H9 (cell line): ENCODE measurements around the gene HS6ST1. TPM values are rescaled to one million over a fixed set of nuclear protein-coding genes. Genes with fewer than 3 reads are reported as not detected.
"Not testable (repeated sequence)": the region's sequence is repeated elsewhere in the genome, so short reads cannot be mapped to it uniquely, and the experiment has no call there.

Experiments used
- DNase-seq: peaks from one replicate; pipeline ENCODE4 v3.0.0-alpha.2; 2017
- H2AFZ ChIP-seq: one replicate; pipeline ENCODE4 v1.6.1; 2013; ENCODE audit warnings: mild to moderate bottlenecking, low read length, control low read depth, moderate library complexity
- H2AK5ac ChIP-seq: 2 replicates; pipeline ENCODE4 v1.6.1; 2013; ENCODE audit warnings: low read length, control low read depth, mixed read lengths; ENCODE audit not compliant: insufficient read length
- H2BK120ac ChIP-seq: one replicate; pipeline ENCODE4 v1.6.1; 2013; ENCODE audit warnings: low read depth, mild to moderate bottlenecking, low read length, control low read depth, inconsistent platforms; ENCODE audit not compliant: poor library complexity, severe bottlenecking
- H2BK12ac ChIP-seq: 2 replicates; pipeline ENCODE4 v1.6.1; 2013; ENCODE audit warnings: low read length, control low read depth, mixed read lengths, low read depth; ENCODE audit not compliant: insufficient read length
- H2BK15ac ChIP-seq: 2 replicates; pipeline ENCODE4 v1.6.1; 2013; ENCODE audit warnings: low read depth, low read length, control low read depth
- H2BK20ac ChIP-seq: one replicate; pipeline ENCODE4 v1.6.1; 2013; ENCODE audit warnings: low read depth, mild to moderate bottlenecking, low read length, control low read depth, inconsistent platforms; ENCODE audit not compliant: poor library complexity, severe bottlenecking
- H2BK5ac ChIP-seq: 2 replicates; pipeline ENCODE4 v1.6.1; 2013; ENCODE audit warnings: low read length, control low read depth, mixed read lengths; ENCODE audit not compliant: insufficient read length
- H3K14ac ChIP-seq: 2 replicates; pipeline ENCODE4 v1.6.1; 2013; ENCODE audit warnings: low read length, control low read depth; ENCODE audit not compliant: insufficient read depth
- H3K18ac ChIP-seq: 2 replicates; pipeline ENCODE4 v1.6.1; 2013; ENCODE audit warnings: low read depth, mild to moderate bottlenecking, mixed read lengths, low read length, control low read depth; ENCODE audit not compliant: insufficient read length
- H3K23ac ChIP-seq: 2 replicates; pipeline ENCODE4 v1.6.1; 2013; ENCODE audit warnings: low read length, control low read depth, mixed read lengths, low read depth; ENCODE audit not compliant: insufficient read length
- H3K23me2 ChIP-seq: 2 replicates; pipeline ENCODE4 v1.6.1; 2013; ENCODE audit warnings: low read depth, mild to moderate bottlenecking, mixed read lengths, low read length, control low read depth; ENCODE audit not compliant: insufficient read length, poor library complexity, severe bottlenecking
- H3K27ac ChIP-seq: 2 replicates; pipeline ENCODE4 v1.5.1; 2013; ENCODE audit warnings: low read length, control low read depth, mixed read lengths, low read depth; ENCODE audit not compliant: insufficient read length
- H3K27me3 ChIP-seq: 2 replicates; pipeline ENCODE4 v1.6.1; 2013; ENCODE audit warnings: low read length, control low read depth, inconsistent platforms; ENCODE audit not compliant: insufficient read depth
- H3K4ac ChIP-seq: 2 replicates; pipeline ENCODE4 v1.6.1; 2013; ENCODE audit warnings: low read depth, mild to moderate bottlenecking, control low read depth, inconsistent platforms, low read length, moderate library complexity
- H3K4me1 ChIP-seq: 2 replicates; pipeline ENCODE4 v1.6.1; 2013; ENCODE audit warnings: low read length, control low read depth, inconsistent platforms; ENCODE audit not compliant: insufficient read depth
- H3K4me2 ChIP-seq: 2 replicates; pipeline ENCODE4 v1.6.1; 2013; ENCODE audit warnings: low read length, control low read depth, mixed read lengths; ENCODE audit not compliant: insufficient read length, insufficient read depth
- H3K56ac ChIP-seq: 2 replicates; pipeline ENCODE4 v1.6.1; 2013; ENCODE audit warnings: low read depth, mild to moderate bottlenecking, mixed read lengths, low read length, control low read depth; ENCODE audit not compliant: insufficient read length
- H3K79me1 ChIP-seq: 2 replicates; pipeline ENCODE4 v1.6.1; 2013; ENCODE audit warnings: low read depth, mild to moderate bottlenecking, moderate library complexity, low read length, control low read depth, inconsistent platforms; ENCODE audit not compliant: insufficient read depth, poor library complexity, severe bottlenecking
- H3K79me2 ChIP-seq: 2 replicates; pipeline ENCODE4 v1.6.1; 2013; ENCODE audit warnings: low read length, control low read depth, inconsistent platforms; ENCODE audit not compliant: insufficient read depth
- H3K9ac ChIP-seq: 2 replicates; pipeline ENCODE4 v1.6.1; 2013; ENCODE audit warnings: low read length, control low read depth, mixed read lengths; ENCODE audit not compliant: insufficient read length; ENCODE audit errors: extremely low read depth
- H3K9me3 ChIP-seq: one replicate; pipeline ENCODE4 v1.6.1; 2013; ENCODE audit warnings: low read depth, low read length, inconsistent platforms; ENCODE audit not compliant: control insufficient read depth
- H3T11ph ChIP-seq: one replicate; pipeline ENCODE4 v1.6.1; 2013; ENCODE audit warnings: mild to moderate bottlenecking, low read length, control low read depth, inconsistent platforms
- H4K20me1 ChIP-seq: one replicate; pipeline ENCODE4 v1.6.1; 2013; ENCODE audit not compliant: control insufficient read depth, insufficient read length, insufficient read depth
- H4K5ac ChIP-seq: 2 replicates; pipeline ENCODE4 v1.6.1; 2013; ENCODE audit warnings: low read depth, mild to moderate bottlenecking, mixed read lengths, low read length, control low read depth; ENCODE audit not compliant: insufficient read length
- H4K8ac ChIP-seq: replicated peaks from 2 replicates; pipeline ENCODE4 v1.6.1; 2013; ENCODE audit warnings: low read length, control low read depth, mixed read lengths, low read depth; ENCODE audit not compliant: insufficient read length
- H4K91ac ChIP-seq: 2 replicates; pipeline ENCODE4 v1.6.1; 2013; ENCODE audit warnings: low read depth, mild to moderate bottlenecking, moderate library complexity, mixed read lengths, low read length, control low read depth; ENCODE audit not compliant: insufficient read length
- H3K27ac Mint-ChIP-seq, 3 experiments: 2 replicates in 2 of 3; 3 replicates in 1 of 3; pipeline ENCODE4 v1.8.0; 2020 to 2021; ENCODE audit warnings: mixed read lengths in 3 of 3, mild to moderate bottlenecking in 1 of 3, moderate library complexity in 1 of 3
- H3K27me3 Mint-ChIP-seq: 2 replicates; pipeline ENCODE4 v1.8.0; 2021; ENCODE audit warnings: low read depth, mild to moderate bottlenecking, moderate library complexity, mixed read lengths
- H3K36me3 Mint-ChIP-seq, 3 experiments: 2 replicates in 2 of 3; 3 replicates in 1 of 3; pipeline ENCODE4 v1.8.0; 2020 to 2021; ENCODE audit warnings: low read depth in 3 of 3, mixed read lengths in 3 of 3; ENCODE audit not compliant: insufficient read depth in 1 of 3
- H3K4me1 Mint-ChIP-seq, 2 experiments: 2 replicates each; pipeline ENCODE4 v1.8.0; 2020; ENCODE audit warnings: mixed read lengths in 2 of 2
- H3K4me3 Mint-ChIP-seq, 2 experiments: 2 replicates in 1 of 2; 3 replicates in 1 of 2; pipeline ENCODE4 v1.8.0; 2020 to 2021; ENCODE audit warnings: mild to moderate bottlenecking in 2 of 2, mixed read lengths in 2 of 2, moderate library complexity in 1 of 2
- H3K9me3 Mint-ChIP-seq, 2 experiments: 2 replicates in 1 of 2; 3 replicates in 1 of 2; pipeline ENCODE4 v1.8.0; 2020; ENCODE audit warnings: mild to moderate bottlenecking in 2 of 2, mixed read lengths in 2 of 2, moderate library complexity in 1 of 2
- WGBS: extraction: QIAGEN DNeasy Blood & Tissue Kit; methylation state at CpG from one replicate; pipeline ENCODE4 v1.1.7; 2013; ENCODE audit warnings: missing lambda C conversion rate, low lambda C conversion rate, mixed read lengths; ENCODE audit not compliant: insufficient read length; ENCODE audit errors: extremely low coverage; 5-methylcytosine and 5-hydroxymethylcytosine counted together
- total RNA-seq: library from RNA; stranded (reverse); gene quantifications from 2 replicates; pipeline ENCODE4 v1.2.1, GENCODE V29; 2021

HS6ST1 gene
- total RNA-seq, 1 experiment from 2014 or later: 60.2 TPM

DNA sequence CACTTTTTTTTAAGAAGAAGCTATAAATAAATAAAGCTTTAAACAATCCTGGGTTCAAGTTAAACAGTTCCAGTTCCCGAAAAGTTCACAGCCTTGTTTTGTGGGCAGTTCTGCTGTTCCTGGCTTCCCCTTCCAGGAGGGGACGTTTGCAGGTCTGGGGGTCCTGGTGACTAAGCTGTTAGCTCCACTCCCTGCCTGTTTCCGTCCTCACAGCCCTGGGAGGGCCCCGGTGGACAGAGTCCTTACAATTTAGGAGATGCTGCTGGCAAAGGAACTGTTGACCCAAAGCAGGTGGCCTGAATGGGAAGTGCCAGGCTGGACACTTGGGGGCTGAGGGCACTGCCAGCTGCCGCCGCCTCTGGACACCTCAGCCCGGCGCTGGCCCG, 53.1 kb downstream of the HS6ST1 start:
- H3K14ac ChIP-seq, H4K8ac ChIP-seq, H2AFZ ChIP-seq, H3K4ac ChIP-seq, H3K27ac ChIP-seq, H3K4me1 ChIP-seq, H3K27ac Mint-ChIP-seq, H3K9me3 ChIP-seq, H3K23ac ChIP-seq, H2BK5ac ChIP-seq, H3K27me3 ChIP-seq, H4K5ac ChIP-seq, H3K18ac ChIP-seq, H2BK15ac ChIP-seq, H3K4me2 ChIP-seq, H3K56ac ChIP-seq, H2BK12ac ChIP-seq, H3K79me1 ChIP-seq, H3K23me2 ChIP-seq, H2BK120ac ChIP-seq, H3K27me3 Mint-ChIP-seq, H3K79me2 ChIP-seq, H2AK5ac ChIP-seq, H4K20me1 ChIP-seq, H3K9me3 Mint-ChIP-seq, H3K4me3 Mint-ChIP-seq, H2BK20ac ChIP-seq, H4K91ac ChIP-seq, DNase-seq, H3T11ph ChIP-seq, H3K9ac ChIP-seq: not testable (repeated sequence)
- peaks cover 20 to 22% of the 10 kb centered on the region in 2 experiments for H3K4me1 Mint-ChIP-seq
- no CpG with 5 or more reads among the region's 9 CpGs for WGBS
- peaks cover 1 to 17% (median 14%) of the 10 kb centered on the region in 3 experiments; a peak in 6 of 7 replicates for H3K36me3 Mint-ChIP-seq
